GM06990 (cell line): ENCODE data around the gene MIEF1.

Experiments
- DNase-seq: peaks from one replicate; pipeline ENCODE4 v3.0.0-alpha.2; 2011; ENCODE audit not compliant: insufficient read length; ENCODE audit errors: extremely low read depth
- H3K27me3 ChIP-seq: replicated peaks from 2 replicates; pipeline ENCODE4 v1.6.0; 2011; ENCODE audit warnings: low read length; ENCODE audit not compliant: control insufficient read depth, insufficient read depth
- H3K36me3 ChIP-seq: 2 replicates; pipeline ENCODE4 v1.5.1; 2011; ENCODE audit warnings: low read length; ENCODE audit not compliant: control insufficient read depth, insufficient read depth
- H3K4me3 ChIP-seq: replicated peaks from 2 replicates; pipeline ENCODE4 v1.5.1; 2011; ENCODE audit warnings: low read depth, mild to moderate bottlenecking, control low read depth, low read length
- TF ChIP-seq, protein P1 (sequence below): IDR thresholded peaks from 2 replicates; pipeline ENCODE4 v1.5.1; 2011; ENCODE audit warnings: low read length, control low read depth, mild to moderate bottlenecking, inconsistent platforms; ENCODE audit not compliant: insufficient read depth, poor library complexity, severe bottlenecking

The MIEF1 gene

DNA sequence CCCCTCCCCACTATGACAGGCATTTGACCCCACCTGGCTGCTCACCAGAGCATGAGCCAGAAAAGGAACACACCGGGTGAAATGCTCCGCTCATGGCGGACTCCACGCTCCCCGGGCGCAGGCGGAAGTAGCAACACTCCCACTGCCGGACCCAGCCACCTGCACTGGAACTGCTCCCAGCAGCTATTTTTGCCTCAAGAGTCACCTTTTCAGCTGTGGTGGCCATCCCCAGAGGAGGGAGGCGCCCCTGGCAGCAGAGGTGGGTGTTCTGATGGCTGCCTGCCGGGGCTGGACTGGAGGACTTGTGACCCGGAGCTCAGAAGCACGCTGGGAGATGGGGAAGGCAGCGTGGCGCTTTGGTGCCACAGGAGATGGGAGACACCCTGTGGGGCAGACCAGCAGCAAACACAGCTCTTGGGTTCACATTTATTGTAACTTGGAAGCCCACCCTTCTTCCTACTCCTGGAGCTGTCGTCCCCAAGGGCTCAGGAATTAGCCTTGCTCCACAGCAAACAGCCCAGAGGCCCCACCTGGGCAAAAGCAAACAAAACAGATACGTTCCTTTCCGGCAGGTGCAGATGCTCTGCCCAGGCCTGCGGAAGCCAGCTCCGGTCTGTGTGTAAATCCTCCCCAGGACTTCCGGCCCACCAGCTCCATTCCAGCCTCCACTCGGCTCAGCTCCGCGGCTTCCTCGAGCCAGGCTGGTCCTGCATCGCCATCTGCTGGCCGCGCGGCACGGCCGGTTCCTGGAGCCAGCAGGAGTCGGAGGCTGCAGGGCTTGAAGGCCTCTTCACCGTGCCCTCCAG, 26.8 kb downstream of the MIEF1 start:
- H3K36me3 ChIP-seq: peaks cover 16% of the 10 kb centered on the region
- TF ChIP-seq, protein P1, sequence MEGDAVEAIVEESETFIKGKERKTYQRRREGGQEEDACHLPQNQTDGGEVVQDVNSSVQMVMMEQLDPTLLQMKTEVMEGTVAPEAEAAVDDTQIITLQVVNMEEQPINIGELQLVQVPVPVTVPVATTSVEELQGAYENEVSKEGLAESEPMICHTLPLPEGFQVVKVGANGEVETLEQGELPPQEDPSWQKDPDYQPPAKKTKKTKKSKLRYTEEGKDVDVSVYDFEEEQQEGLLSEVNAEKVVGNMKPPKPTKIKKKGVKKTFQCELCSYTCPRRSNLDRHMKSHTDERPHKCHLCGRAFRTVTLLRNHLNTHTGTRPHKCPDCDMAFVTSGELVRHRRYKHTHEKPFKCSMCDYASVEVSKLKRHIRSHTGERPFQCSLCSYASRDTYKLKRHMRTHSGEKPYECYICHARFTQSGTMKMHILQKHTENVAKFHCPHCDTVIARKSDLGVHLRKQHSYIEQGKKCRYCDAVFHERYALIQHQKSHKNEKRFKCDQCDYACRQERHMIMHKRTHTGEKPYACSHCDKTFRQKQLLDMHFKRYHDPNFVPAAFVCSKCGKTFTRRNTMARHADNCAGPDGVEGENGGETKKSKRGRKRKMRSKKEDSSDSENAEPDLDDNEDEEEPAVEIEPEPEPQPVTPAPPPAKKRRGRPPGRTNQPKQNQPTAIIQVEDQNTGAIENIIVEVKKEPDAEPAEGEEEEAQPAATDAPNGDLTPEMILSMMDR: peak; percentile 99

DNA sequence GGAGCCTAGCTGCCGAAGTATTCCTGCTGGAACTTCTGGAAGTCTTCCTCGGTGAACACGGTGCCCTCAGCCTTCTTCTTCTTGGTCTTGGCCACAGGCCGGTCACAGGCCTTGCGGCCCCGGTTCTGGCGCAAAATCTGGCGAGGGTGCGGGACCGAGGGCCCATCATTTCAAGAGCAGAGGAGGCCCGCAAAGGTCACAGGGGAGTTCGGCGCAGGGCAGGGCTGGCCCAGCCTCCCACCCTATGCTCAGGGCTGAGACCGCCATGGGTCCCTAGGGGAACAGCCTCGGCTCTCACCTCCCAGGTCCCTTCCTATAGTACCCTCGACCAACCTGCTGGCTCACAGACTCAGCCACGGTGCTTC, 27.4 kb downstream of the MIEF1 start:
- no peaks in the 10 kb centered on the region for H3K27me3 ChIP-seq
- DNase-seq: no peak
- peaks cover 10% of the 10 kb centered on the region for H3K36me3 ChIP-seq
- H3K4me3 ChIP-seq: peak overlapping the region; percentile 32
- TF ChIP-seq, protein P1: no peak

More for the DNA sequence above, 26.8 kb downstream of the MIEF1 start:
- H3K4me3 ChIP-seq: peak overlapping the region; percentile 58
- H3K27me3 ChIP-seq: no peaks in the 10 kb centered on the region
- DNase-seq: peak; percentile 95

GRCh38 chr22:39530116-39530515, 28.0 kb downstream of the MIEF1 start:
- Histone ChIP-seq H3K27me3 (no peaks in the 10 kb centered on the region), H3K36me3 (peaks cover 7% of the 10 kb centered on the region), H3K4me3 (peak overlapping the region; percentile 32)
- no peak for DNase-seq
- TF ChIP-seq, protein P1: no peak

DNA sequence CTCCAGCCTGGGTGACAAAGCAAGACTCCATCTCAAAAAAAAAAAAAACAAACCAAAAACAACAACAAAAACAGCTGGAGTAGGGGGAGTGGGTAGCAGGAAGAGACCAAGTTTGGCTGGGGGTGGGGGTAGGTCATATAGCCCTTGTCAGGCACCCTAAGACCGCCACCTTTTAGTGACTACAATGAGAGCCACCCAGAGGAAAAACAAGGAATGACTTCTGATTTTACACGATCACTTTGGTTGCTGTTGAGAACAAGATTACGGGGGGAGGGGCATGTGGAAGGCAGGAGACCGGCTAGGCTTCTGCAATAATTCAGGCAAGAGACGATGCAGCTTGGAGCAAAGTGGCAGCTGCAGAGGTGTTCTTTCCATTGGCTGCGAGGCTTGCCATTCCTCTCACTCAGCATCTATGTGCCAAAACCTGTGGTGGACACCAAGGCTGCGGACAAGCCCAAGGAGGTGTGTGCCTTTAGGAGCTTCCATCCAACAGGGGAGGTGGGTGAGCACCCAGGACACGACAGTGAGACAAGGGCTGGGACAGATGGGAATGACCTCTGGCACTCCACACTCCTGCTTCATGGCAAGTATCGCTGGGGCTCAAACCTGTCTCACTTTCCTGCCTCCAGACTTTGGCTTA, 28.7 kb downstream of the MIEF1 start:
- TF ChIP-seq, protein P1: no peak
- Histone ChIP-seq H3K36me3 (peaks cover 7% of the 10 kb centered on the region), H3K27me3 (no peaks in the 10 kb centered on the region), H3K4me3 (peak overlapping the region; percentile 95)
- no peak for DNase-seq

DNA sequence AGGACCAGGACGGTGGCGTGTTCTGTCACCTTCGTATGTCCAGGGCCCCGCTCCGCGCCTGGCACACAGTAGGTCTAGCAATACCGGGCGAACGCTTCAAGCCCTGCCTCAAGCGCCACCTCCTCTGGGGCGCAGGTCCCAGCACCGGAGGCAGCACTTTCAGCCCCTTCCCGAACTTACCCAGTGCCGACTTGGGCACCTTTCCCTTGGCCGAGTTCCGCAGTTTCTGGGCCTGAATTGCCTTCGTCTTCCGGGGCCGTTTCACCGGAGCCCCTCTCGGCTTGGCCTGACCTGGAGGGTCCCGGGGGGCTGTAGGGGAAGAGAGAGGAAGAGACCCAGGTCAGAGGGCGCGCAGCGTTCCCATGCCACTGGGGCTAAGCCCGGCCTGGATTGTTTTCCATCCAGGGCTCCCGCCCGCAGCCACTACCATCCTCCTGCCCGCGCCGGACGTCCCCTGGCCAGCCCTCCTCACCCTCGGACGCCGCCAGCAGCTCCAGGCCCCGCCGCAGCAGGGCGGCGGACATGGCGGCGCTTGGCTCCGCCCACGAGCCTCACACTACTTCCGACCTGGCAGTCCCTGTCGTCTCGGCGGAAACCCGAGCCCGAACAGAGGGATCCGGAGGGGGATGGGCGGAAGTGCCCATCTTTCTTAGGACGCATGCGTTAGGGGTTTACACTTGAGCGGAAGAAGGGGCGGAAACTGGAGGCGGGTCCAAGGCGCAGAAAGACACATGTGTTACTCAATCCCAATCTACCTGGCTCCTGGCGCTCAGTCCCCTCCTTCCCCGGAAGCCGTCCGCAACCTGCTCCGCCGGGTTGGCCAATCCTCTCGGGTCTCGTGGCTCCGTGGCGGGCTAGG, 30.4 kb downstream of the MIEF1 start, which contains the start of gene RPS19BP1:
TSS of gene RPS19BP1 (minus strand) at position 534 of the 859 bp plus-strand sequence. CDS start at position 524, 10 bp downstream.
- TF ChIP-seq, protein P1: no peak
- DNase-seq: peak; percentile 99

More for the DNA sequence above, 30.4 kb downstream of the MIEF1 start, which contains the start of gene RPS19BP1:
- Histone ChIP-seq H3K27me3 (no peaks in the 10 kb centered on the region), H3K36me3 (peaks cover 7% of the 10 kb centered on the region), H3K4me3 (peak within 1 kb of the TSS; percentile 95)
